SK-N-SH treated with all-trans-retinoic acid at 6 μM for 48 hours (cell line): ENCODE data around the gene ABHD13.

Experiments
- ARNTL ChIP-seq: fragments of 450-650 bp; formaldehyde crosslinking; IDR thresholded peaks from 2 replicates; pipeline ENCODE4 v1.5.0; 2020; ENCODE audit warnings: low read depth, mild to moderate bottlenecking, moderate library complexity, borderline replicate concordance
- RARB ChIP-seq: fragments of 250-450 bp; sonication (Bioruptor Pico); IDR thresholded peaks from 2 replicates; pipeline ENCODE4 v1.8.0; 2021; ENCODE audit warnings: mild to moderate bottlenecking, moderate library complexity

DNA sequence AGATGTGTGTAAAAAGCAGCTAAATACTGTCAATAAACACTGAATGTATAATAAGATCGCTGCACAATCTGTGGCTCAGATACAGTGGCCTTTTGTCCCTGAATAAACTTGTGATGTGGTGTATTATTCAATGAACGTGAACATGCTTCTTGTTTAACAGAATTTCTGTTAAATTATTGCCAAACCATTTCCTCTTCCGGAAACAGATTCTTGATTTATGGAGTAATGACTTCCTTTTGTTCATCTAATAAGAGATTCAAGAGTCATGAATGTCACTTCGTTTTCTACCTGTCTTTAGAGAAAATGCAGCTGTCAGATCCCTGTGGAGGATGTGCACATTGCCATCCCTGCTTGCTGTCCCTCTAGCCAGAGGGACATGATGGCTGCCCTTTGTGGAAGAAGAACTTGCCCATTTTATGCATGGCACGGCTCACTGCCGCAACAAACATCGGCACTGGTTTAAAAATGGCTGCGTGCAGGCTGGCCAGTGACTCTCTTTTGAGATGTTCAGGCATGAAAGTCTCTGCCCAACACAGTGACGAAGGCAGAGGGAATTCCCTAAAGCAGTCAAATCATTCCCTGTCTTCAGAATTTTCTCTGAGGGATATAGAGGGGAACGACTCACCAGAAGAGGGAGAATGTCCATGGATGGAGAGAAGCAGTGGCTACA lies 48.3 kb downstream of the ABHD13 start:
- TF ChIP-seq RARB (CRISPR knock-in tag) (no peak), ARNTL (CRISPR knock-in tag) (no peak)
